HEK293T (cell line): ENCODE data around the gene LSM4.
A peak's percentile ranks its signal among the peaks of the same experiment; 100 is the strongest.
"Not testable (repeated sequence)": the region's sequence is repeated elsewhere in the genome, so short reads cannot be mapped to it uniquely, and the experiment has no call there.

Experiments used
- CTCF ChIA-PET: fragments of 350-600 bp; formaldehyde crosslinking; extraction: SDS; loops from one replicate; lab custom pipeline; 2021; ENCODE audit warnings: antibody characterized with exemption, inconsistent platforms; lab: Yijun Ruan, JAX
- POLR2A ChIA-PET: fragments of 350-600 bp; formaldehyde crosslinking; extraction: SDS; loops from one replicate; lab custom pipeline; 2020; ENCODE audit warnings: antibody characterized with exemption, inconsistent platforms; lab: Yijun Ruan, JAX
- DNase-seq: peaks from one replicate; pipeline ENCODE4 v3.0.0; 2012; ENCODE audit warnings: mixed read lengths; ENCODE audit errors: extremely low spot score
- ARNT ChIP-seq: fragments of 450-650 bp; IDR thresholded peaks from 2 replicates; pipeline ENCODE4 v1.6.1; 2017; ENCODE audit warnings: mild to moderate bottlenecking
- BHLHE40 ChIP-seq: fragments of 450-650 bp; IDR thresholded peaks from 2 replicates; pipeline ENCODE4 v1.6.1; 2016; ENCODE audit warnings: mild to moderate bottlenecking, moderate library complexity, borderline replicate concordance
- CTBP1 ChIP-seq: fragments of 450-650 bp; IDR thresholded peaks from 2 replicates; pipeline ENCODE4 v1.6.1; 2016; ENCODE audit warnings: borderline replicate concordance
- ELF4 ChIP-seq: fragments of 450-650 bp; IDR thresholded peaks from 2 replicates; pipeline ENCODE4 v1.6.1; 2017; ENCODE audit warnings: antibody characterized with exemption
- FOXA1 ChIP-seq: fragments of 450-650 bp; IDR thresholded peaks from 2 replicates; pipeline ENCODE4 v1.6.1; 2016; ENCODE audit warnings: mild to moderate bottlenecking
- FOXK2 ChIP-seq: fragments of 450-650 bp; IDR thresholded peaks from 2 replicates; pipeline ENCODE4 v1.6.1; 2016; ENCODE audit warnings: mild to moderate bottlenecking
- FOXM1 ChIP-seq: fragments of 450-650 bp; IDR thresholded peaks from 2 replicates; pipeline ENCODE4 v1.6.1; 2017; ENCODE audit warnings: mild to moderate bottlenecking, borderline replicate concordance
- HDGF ChIP-seq: fragments of 450-650 bp; IDR thresholded peaks from 2 replicates; pipeline ENCODE4 v1.6.1; 2017; ENCODE audit warnings: antibody characterized with exemption, borderline replicate concordance
- L3MBTL2 ChIP-seq: fragments of 450-650 bp; conservative IDR thresholded peaks from 2 replicates; pipeline ENCODE4 v1.6.1; 2016; ENCODE audit warnings: mild to moderate bottlenecking
- LEF1 ChIP-seq: fragments of 450-650 bp; IDR thresholded peaks from 2 replicates; pipeline ENCODE4 v1.6.1; 2017; ENCODE audit warnings: mild to moderate bottlenecking, borderline replicate concordance
- NFRKB ChIP-seq: fragments of 450-650 bp; IDR thresholded peaks from 2 replicates; pipeline ENCODE4 v1.6.1; 2016; ENCODE audit warnings: mild to moderate bottlenecking, moderate library complexity
- SP1 ChIP-seq: fragments of 450-650 bp; IDR thresholded peaks from 2 replicates; pipeline ENCODE4 v1.6.1; 2017
- SUZ12 ChIP-seq: fragments of 450-650 bp; IDR thresholded peaks from 2 replicates; pipeline ENCODE4 v1.6.1; 2016; ENCODE audit warnings: mild to moderate bottlenecking
- TARDBP ChIP-seq: fragments of 450-650 bp; IDR thresholded peaks from 2 replicates; pipeline ENCODE4 v1.6.1; 2016
- ZNF384 ChIP-seq: fragments of 450-650 bp; IDR thresholded peaks from 2 replicates; pipeline ENCODE4 v1.6.1; 2016
- TF ChIP-seq, protein P1 (sequence below): fragments of 450-650 bp; IDR thresholded peaks from 2 replicates; pipeline ENCODE4 v1.6.1; 2016

The LSM4 gene

DNA sequence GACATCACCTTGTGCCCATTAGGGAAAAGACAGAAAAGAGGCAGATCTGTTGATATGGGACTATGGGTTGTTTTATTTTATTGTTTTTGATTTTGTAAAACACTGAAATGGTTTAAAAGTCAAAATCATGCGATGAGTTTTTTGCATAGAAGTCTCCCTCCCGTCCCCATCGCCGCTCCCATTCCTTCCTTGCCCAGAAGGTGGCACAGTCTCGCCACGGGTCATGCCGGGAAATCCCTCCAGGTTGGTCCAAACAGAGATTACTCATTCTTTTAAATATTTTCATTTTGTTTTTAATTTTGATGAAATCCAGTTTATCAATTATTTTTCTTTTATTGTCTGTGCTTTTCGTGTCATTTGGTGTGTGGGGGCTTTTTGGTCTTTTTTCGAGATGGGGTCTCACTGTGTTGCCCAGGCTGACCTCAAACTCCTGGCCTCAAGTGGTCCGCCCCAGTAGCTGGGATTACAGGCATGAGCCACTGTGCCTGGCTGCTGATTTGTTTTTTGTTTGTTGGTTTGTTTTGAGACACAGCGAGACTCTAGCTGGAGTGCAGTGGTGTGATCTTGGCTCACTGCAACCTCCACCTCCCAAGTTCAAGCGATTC, 26.8 kb upstream of the LSM4 start:
- TF ChIP-seq NFRKB (no peak), ARNT (no peak), L3MBTL2 (no peak), LEF1 (no peak), CTBP1 (no peak), FOXM1 (no peak), FOXA1 (no peak), FOXK2 (no peak), SP1 (no peak), BHLHE40 (no peak), ZNF384 (no peak), ELF4 (no peak), SUZ12 (no peak), HDGF (no peak), TARDBP (no peak)
- TF ChIP-seq, protein P1, sequence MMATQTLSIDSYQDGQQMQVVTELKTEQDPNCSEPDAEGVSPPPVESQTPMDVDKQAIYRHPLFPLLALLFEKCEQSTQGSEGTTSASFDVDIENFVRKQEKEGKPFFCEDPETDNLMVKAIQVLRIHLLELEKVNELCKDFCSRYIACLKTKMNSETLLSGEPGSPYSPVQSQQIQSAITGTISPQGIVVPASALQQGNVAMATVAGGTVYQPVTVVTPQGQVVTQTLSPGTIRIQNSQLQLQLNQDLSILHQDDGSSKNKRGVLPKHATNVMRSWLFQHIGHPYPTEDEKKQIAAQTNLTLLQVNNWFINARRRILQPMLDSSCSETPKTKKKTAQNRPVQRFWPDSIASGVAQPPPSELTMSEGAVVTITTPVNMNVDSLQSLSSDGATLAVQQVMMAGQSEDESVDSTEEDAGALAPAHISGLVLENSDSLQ = no peak
- ChIA-PET CTCF (interaction anchor here (0.7 to 2.5 kb wide), 9 partner anchors 21 to 97 kb away, joined by 3 to 13 read pairs (median 3); partner anchors contain the start of gene JUND), POLR2A (interaction anchor here (1.2 to 1.8 kb wide), 2 partner anchors 66 to 69 kb away, joined by 6 to 10 read pairs; partner anchors contain the start of gene JUND)
- peak; percentile 69 for DNase-seq

DNA sequence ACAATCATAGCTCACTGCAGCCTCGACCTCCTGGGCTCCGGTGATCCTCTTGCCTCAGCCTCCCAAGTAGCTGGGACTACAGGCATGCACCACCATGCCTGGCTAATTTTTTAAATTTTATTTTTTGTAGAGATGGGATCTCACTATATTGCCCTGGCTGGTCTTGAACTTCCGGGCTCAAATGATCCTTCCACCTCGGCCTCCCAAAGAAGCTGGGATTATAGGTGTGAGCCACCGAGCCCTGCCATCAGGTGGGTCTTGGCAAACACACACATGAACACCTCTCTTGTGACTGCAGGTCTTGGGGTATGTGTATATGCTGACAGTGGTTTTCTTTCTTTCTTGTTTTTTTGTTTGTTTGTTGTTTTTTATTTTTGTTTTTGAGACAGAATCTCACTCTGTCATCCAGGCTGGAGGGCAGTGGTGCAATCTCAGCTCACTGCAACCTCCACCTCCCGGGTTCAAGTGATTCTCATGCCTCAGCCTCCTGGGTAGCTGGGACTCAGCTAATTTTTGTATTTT, 26.0 kb upstream of the LSM4 start:
- ChIA-PET CTCF (interaction anchor here (0.7 to 2.5 kb wide), 7 partner anchors 20 to 98 kb away, joined by 3 to 13 read pairs (median 4); partner anchors contain the start of gene JUND), POLR2A (interaction anchor here (1.2 to 1.8 kb wide), 2 partner anchors 67 to 68 kb away, joined by 6 to 10 read pairs; partner anchors contain the start of gene JUND)
- not testable (repeated sequence) for DNase-seq

DNA sequence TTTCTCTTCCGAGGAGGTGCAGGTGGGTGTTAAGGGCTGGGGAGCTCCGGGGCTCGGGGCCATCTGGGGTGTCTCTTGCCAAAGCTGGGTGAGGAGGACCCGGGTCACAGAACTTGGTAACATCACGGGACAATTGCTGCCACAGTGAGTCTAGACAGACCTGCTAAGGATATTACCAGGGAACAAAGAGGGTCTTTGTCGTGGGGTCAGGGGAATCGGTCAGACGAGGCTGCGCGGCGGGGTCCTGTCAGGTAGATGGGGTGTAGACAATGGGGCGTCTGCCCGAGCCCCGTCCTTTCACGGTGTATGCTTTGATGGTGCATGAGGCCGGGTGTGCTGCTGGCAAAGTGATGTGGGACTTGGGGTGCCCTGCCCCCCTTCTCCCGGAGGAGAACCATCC, 25.3 kb upstream of the LSM4 start:
- CTCF ChIA-PET = interaction anchor here (2.5 kb wide), 1 partner anchor 63 kb away, joined by 13 read pairs; no protein-coding TSS in a partner anchor
- POLR2A ChIA-PET = no interaction called here
- no peak for TF ChIP-seq LEF1
- TF ChIP-seq TARDBP = no peak
- TF ChIP-seq L3MBTL2 = no peak
- no peak for TF ChIP-seq CTBP1
- TF ChIP-seq BHLHE40 = no peak
- no peak for DNase-seq

DNA sequence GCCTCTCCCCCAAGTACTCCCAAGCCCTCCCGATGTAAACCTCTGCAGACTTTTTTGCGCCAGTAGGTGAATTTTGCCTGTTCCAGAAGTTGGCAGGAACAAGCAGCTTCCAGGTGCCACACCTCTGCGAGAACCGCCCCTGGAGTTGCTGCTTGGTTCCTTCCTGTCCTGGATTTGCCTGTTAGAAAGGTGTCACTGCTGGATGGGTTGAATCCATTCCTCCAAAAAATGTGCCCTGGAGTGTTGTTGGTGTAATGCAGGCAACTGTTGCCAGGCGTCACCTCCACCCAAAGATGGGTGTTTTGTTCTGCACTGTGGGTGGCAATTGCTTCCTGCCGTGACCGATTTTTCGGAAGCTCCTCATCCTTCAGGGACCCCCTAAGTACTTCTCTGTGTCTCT, 23.2 kb upstream of the LSM4 start:
- POLR2A ChIA-PET = interaction anchor here (0.6 kb wide), 1 partner anchor 66 kb away, joined by 3 read pairs; no protein-coding TSS in a partner anchor
- no peak for DNase-seq
- CTCF ChIA-PET = no interaction called here
- no peak for TF ChIP-seq FOXA1
- no peak for TF ChIP-seq HDGF
- no peak for TF ChIP-seq FOXK2
- TF ChIP-seq TARDBP = no peak
- no peak for TF ChIP-seq BHLHE40
- TF ChIP-seq, protein P1 = no peak
- TF ChIP-seq SP1 = no peak

DNA sequence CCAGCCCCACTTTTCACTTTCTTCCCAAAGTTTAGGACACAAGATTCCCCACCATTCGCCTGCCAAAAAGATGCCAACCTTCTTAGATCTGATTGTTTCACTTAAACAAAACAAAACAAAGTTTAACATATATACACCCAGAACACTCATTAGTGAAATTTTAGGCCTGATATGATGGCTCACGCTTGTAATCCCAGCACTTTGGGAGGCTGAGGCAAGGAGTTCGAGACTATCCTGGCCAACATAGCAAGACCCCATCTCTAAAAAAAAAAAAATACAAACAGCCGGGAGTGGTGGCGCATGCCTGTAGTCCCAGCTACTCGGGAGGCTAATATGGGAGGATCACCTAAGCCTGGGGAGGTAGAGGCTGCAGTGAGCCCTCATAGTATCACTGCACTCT, 22.4 kb upstream of the LSM4 start:
- no peak for DNase-seq
- TF ChIP-seq ARNT (no peak), FOXM1 (no peak), FOXA1 (no peak), LEF1 (no peak), HDGF (no peak), SUZ12 (no peak), TARDBP (no peak), SP1 (no peak), BHLHE40 (no peak), CTBP1 (no peak), L3MBTL2 (no peak), ELF4 (no peak), NFRKB (no peak), ZNF384 (no peak), FOXK2 (no peak)
- TF ChIP-seq, protein P1 = no peak
- ChIA-PET CTCF (interaction anchor here (0.6 kb wide), 1 partner anchor 15 kb away, joined by 4 read pairs; no protein-coding TSS in a partner anchor), POLR2A (interaction anchor here (0.6 kb wide), 1 partner anchor 65 kb away, joined by 3 read pairs; no protein-coding TSS in a partner anchor)

DNA sequence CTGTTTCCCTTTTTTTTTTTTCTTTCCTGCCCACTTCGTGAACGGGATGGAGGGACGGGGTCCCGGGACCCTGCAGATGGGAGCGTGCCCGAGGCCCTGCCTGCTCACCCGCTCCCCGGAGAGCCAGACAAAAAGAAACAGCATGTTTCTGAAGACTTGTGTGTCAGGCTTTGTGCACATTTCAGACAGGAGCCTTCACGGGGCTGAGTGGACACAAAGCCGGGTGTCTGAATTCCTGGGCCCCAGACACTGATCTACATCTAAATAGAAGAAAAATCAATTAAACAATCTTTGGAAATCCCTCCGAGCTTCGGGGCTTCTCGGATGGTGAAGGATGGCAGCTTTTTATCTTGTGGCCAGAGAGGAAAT, 21.7 kb upstream of the LSM4 start:
- ChIA-PET POLR2A (no interaction called here), CTCF (interaction anchor here (3.6 kb wide), 1 partner anchor 65 kb away, joined by 22 read pairs; no protein-coding TSS in a partner anchor)
- no peak for TF ChIP-seq NFRKB
- TF ChIP-seq, protein P1 = no peak
- TF ChIP-seq HDGF = no peak
- no peak for TF ChIP-seq L3MBTL2
- no peak for TF ChIP-seq FOXK2
- no peak for TF ChIP-seq LEF1
- TF ChIP-seq TARDBP = no peak
- no peak for TF ChIP-seq FOXM1
- TF ChIP-seq ARNT = no peak
- TF ChIP-seq ELF4 = no peak
- TF ChIP-seq BHLHE40 = no peak
- TF ChIP-seq CTBP1 = no peak
- TF ChIP-seq SP1 = no peak
- no peak for TF ChIP-seq FOXA1
- no peak for TF ChIP-seq SUZ12
- TF ChIP-seq ZNF384 = no peak
- DNase-seq = no peak
